Embryonic facial prominence (tissue), 1 donor: ENCODE results near the gene C16orf92.

Experiments
- DNase-seq: peaks from one replicate; pipeline ENCODE4 v3.0.0-alpha.2; 2016; ENCODE audit errors: extremely low spot score

Gene C16orf92

GRCh38 chr16:29988346-29989075 is 34.5 kb upstream of the C16orf92 start:
- no peak for DNase-seq

- no peak for DNase-seq
These were observed 33.7 kb upstream of the C16orf92 start for GRCh38 chr16:29989111-29989858.

GRCh38 chr16:29990034-29990433 is 33.0 kb upstream of the C16orf92 start:
- no peak for DNase-seq

GRCh38 chr16:29990883-29991570 is 32.0 kb upstream of the C16orf92 start:
- DNase-seq: no peak

- no peak for DNase-seq
These were observed 31.5 kb upstream of the C16orf92 start for GRCh38 chr16:29991571-29991904.

- no peak for DNase-seq
These were observed 30.5 kb upstream of the C16orf92 start for GRCh38 chr16:29992344-29992967.

GRCh38 chr16:29993191-29993902 is 29.7 kb upstream of the C16orf92 start:
- no peak for DNase-seq

- DNase-seq: no peak
These were observed 28.9 kb upstream of the C16orf92 start for GRCh38 chr16:29993903-29994599.

- DNase-seq: no peak
These were observed 28.2 kb upstream of the C16orf92 start for GRCh38 chr16:29994600-29995323.

- DNase-seq: peak; percentile 64
These were observed 27.6 kb upstream of the C16orf92 start, which contains the start of gene HIRIP3 for GRCh38 chr16:29995324-29995910. HIRIP3 (minus strand) TSS chr16:29995617; CDS start chr16:29995605, 12 bp downstream.

- peak; percentile 91 for DNase-seq
These were observed 26.9 kb upstream of the C16orf92 start, which contains the start of gene INO80E for GRCh38 chr16:29995911-29996765. INO80E (plus strand) TSS chr16:29996241; CDS start chr16:29996311, 70 bp downstream.

- no peak for DNase-seq
These were observed 26.2 kb upstream of the C16orf92 start for GRCh38 chr16:29996766-29997250.

- no peak for DNase-seq
These were observed 23.4 kb upstream of the C16orf92 start for GRCh38 chr16:29999605-30000004.

GRCh38 chr16:30000735-30001631 is 22.0 kb upstream of the C16orf92 start:
- no peak for DNase-seq

GRCh38 chr16:30002614-30003346 is 20.2 kb upstream of the C16orf92 start:
- no peak for DNase-seq

- no peak for DNase-seq
These were observed 19.2 kb upstream of the C16orf92 start for GRCh38 chr16:30003670-30004423.
